Fibroblast of pulmonary artery (primary cell): ENCODE measurements around the gene NPAS3.

Experiments used
- DNase-seq: peaks from one replicate; pipeline ENCODE4 v3.0.0-alpha.2; 2010; ENCODE audit warnings: low read depth
- H3K4me3 ChIP-seq: replicated peaks from 2 replicates; pipeline ENCODE4 v1.5.1; 2011; ENCODE audit warnings: low read depth, mild to moderate bottlenecking, control low read depth, low read length, moderate library complexity
- CTCF ChIP-seq: IDR thresholded peaks from 2 replicates; pipeline ENCODE4 v1.5.1; 2011; ENCODE audit warnings: mild to moderate bottlenecking, control low read depth, low read length, inconsistent platforms; ENCODE audit errors: missing control alignments

The NPAS3 gene

GRCh38 chr14:33782923-33783322 is 844.2 kb downstream of the NPAS3 start:
- no peak for TF ChIP-seq CTCF
- no peak for DNase-seq
- H3K4me3 ChIP-seq = no peak overlapping the region

DNA sequence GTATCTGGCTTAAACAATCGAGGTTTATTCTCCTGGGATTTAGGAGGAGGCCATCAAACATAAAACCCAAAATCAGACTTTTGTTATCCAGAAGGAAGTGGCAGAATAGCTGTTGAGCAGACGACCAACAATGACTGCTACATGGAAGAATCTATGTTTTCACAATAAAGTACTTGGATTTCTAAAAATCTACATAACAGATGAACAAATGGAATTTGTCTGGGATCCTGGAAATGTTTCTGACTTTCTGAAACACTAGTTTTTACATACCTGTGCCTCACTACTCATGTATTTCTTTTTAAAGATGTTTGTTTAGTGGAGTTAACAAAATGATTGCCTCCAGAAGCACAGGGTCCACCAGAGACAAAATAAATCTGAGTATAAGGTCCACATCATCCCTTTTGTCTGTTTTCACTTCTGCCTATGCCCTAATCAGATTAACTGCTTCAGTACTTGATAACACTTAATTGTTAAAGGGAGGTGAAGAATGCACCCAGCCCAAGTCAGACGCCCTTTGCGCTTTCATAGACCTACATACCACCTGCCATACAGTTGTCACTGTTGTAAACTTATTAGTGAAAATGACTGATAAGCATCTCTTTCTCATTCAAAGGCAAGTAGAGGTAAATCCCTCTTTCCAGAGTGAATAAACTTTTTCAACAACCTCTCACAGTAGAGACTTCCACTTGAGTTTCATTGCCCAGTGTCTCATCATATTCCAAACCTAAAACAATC is 847.6 kb downstream of the NPAS3 start:
- no peak for TF ChIP-seq CTCF
- no peak for DNase-seq
- no peak overlapping the region for H3K4me3 ChIP-seq

GRCh38 chr14:33788161-33788560 is 849.5 kb downstream of the NPAS3 start:
- no peak overlapping the region for H3K4me3 ChIP-seq
- no peak for DNase-seq
- TF ChIP-seq CTCF = no peak

- DNase-seq = no peak
- no peak for TF ChIP-seq CTCF
- H3K4me3 ChIP-seq = no peak overlapping the region
These were observed 852.3 kb downstream of the NPAS3 start for GRCh38 chr14:33790996-33791395.

- no peak for DNase-seq
- no peak overlapping the region for H3K4me3 ChIP-seq
- TF ChIP-seq CTCF = no peak
These were observed 853.5 kb downstream of the NPAS3 start for GRCh38 chr14:33792009-33792719.

DNA sequence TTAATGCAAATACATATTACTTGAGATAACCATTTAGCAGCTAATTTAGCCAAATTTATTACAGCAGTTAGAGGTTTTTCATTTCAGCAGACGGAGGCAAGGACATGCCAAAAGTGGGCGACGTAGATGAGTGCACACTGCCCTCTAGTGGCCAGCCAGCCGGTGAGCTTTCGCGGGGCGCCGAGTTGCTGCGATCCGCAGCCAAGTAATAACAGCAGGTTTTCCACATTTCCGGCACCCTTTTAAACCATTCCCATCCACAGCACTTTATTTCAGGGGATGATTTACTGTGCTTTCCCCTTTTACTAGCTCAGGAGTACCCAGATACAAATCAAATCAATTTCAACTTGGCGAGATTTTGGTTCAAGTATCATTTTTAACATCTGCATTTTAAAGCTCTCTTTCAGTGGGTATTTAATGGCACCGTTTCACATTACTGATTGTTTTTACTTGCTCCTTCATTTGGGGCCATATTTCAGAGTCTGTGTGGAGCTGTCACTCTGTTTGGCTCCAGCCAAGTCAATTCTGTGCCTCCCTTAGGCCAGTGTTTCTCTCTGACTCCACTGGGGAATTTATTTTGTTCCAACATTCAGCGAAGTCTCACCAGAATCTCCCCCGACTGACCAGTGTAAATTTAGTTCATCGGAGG is 854.2 kb downstream of the NPAS3 start:
- H3K4me3 ChIP-seq = no peak overlapping the region
- peak; percentile 91 for TF ChIP-seq CTCF
- DNase-seq = peak; percentile 88
